HG03442 (cell line): ENCODE data around the gene RNU2-63P.
"Not testable (repeated sequence)": the region's sequence is repeated elsewhere in the genome, so short reads cannot be mapped to it uniquely, and the experiment has no call there.

Experiments used
- ATAC-seq: cut with Tn5 transposase; IDR thresholded peaks from one replicate; pipeline ENCODE4 v1.9.1; 2021; ENCODE audit warnings: mild to moderate bottlenecking, moderate library complexity; ENCODE audit not compliant: unreplicated experiment

RNU2-63P gene

GRCh38 chr2:88016086-88016959 lies at the start of gene RNU2-63P:
TSS of gene RNU2-63P (minus strand) at chr2:88016547.
- ATAC-seq, result peak; percentile 72

DNA sequence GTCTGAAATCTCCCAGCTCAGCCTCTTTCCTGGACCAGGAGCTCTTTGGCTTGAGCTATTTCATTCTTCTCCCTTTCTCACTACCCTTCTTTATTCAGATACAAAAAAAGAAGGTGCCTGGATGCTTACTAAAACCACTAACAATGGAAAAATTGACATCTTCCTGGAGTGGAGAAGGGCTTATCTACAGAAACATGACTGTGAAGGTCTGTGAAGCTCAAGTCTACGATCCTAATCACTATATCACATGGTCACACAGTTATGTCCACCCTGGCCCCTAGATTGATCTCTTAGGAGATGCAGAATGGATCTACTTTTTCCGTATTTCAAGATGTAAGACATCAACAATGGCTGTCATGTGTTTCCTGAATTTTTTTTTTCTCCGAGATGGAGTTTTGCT lies 44.9 kb upstream of the RNU2-63P start:
- no peak for ATAC-seq

DNA sequence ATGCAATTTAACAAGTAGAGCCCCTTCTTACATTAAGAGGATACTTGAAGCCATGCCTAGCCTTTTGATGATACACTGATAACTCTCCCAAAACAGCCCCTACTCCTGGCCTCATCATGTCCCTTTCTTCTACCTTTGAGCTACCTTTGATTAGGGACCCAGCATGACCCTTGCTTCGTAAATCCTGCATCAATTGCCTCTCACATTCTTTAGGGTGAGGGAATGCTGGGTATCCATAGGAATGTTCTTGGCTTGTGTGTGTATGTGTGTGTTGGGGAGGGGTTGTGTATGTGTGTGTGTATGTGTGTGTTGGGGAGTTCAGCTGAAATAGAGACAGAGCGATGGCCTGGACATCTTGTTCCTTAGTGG lies 44.5 kb upstream of the RNU2-63P start:
- ATAC-seq, result no peak

DNA sequence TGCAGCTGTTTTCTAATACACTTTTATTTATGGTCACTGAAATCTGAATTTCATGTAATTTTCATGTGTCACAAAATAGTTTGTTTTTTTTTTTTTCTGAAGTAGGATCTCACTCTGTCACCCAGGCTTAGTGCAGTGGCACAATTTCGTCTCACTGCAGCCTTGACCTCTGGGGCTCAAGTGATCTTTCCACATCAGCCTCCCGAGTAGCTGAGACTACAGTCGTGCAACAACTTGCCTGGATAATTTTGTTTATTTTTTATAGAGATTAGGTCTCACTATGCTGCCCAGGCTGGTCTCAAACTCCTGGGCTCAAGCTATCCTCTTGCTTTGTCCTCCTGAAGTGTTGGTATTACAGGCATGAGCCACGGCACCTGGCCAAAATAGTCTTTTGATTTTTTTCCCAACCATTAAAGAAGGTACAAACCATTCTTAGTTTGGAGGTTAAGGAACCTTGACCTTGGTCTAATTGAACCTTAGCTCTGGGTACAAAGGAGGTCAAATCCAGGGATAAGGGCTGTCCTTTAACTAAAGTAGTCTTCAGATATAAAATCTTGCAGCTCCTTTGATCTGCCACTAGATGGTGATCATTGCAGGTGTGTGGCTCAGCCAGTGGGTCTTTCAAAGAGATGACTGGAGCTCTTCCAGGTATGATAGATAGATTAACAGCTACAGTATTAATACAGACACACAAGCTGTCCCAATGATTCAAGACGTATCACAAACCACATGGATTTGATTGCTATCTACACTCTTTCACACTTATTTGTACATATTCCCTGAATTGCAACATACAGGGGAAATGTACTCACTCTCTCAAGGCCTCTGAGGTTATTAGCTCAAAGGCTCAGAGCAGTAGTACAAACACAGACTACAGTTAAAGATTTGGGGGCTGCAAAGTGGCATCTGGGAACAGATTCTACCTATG lies 43.9 kb upstream of the RNU2-63P start:
- ATAC-seq, result peak; percentile 33

- no peak for ATAC-seq
These were observed 41.8 kb upstream of the RNU2-63P start for GRCh38 chr2:88058191-88058590.

DNA sequence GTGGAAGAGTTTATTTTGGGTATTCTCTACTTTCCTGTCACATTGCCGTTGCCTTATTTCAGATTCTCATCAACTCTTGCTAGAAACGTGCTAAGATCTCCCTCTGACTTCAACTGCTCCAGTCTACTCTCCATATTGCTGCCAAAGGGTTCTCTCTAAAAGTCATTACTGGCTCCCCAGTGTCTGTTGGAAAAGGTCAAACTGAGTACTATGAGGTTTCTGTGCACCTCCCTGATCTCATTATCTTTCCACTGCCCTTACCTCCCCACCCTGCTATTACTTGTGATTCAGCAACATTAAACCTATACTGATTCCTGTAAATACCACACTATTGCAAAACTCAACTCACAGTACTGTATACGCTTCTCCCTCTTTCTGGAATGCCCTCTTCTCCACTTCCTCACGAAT lies 41.1 kb upstream of the RNU2-63P start:
- ATAC-seq, result no peak

GRCh38 chr2:88055371-88056128 lies 39.2 kb upstream of the RNU2-63P start, which contains the start of gene KRCC1:
TSS of gene KRCC1 (minus strand) at chr2:88055783. CDS start at chr2:88028563, 27,220 bp downstream.
- peak; percentile 92 for ATAC-seq

GRCh38 chr2:88054782-88055370 lies 38.5 kb upstream of the RNU2-63P start:
- ATAC-seq, result no peak

GRCh38 chr2:88053934-88054781 lies 37.8 kb upstream of the RNU2-63P start:
- ATAC-seq, result no peak

DNA sequence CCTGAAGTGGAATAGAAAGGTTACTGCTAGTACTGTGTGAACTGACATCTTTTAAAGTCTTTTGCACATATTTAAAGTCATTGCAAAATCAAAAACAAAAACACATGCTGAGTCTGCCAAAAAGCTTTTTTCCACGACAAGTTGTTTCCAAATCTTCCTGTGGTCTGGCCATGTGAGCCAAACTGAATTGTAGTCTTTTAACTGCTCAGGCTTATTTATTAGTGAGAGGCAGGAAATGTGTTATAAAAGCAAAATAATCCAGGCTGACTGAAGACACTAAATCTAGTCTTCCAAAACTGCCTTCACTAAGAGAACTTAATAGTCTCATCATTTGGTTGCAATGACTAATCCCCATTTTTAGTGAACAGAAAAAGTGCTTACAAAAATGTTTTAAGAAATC lies 36.9 kb upstream of the RNU2-63P start:
- ATAC-seq, result no peak

- ATAC-seq, result no peak
These were observed 35.4 kb upstream of the RNU2-63P start for GRCh38 chr2:88051792-88052191.

DNA sequence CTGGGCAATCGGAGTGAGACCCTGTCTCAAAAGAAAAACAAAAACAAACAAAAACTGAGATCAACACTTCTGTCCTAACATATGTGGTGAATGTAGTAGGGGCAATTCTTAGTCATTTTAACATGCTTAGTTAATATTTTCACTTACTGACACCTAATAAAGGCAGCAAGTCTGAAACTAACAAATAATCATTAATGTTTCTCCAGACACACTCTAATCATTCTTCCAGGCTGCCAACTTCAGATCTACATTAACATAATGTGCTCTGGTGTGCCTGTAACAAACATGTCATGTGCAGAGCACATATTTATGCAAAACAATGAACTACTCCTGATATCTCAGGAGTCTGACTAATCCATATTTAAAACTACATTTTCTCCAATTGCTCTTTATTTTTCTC lies 33.3 kb upstream of the RNU2-63P start:
- ATAC-seq, result no peak

GRCh38 chr2:88048541-88048940 lies 32.2 kb upstream of the RNU2-63P start:
- no peak for ATAC-seq

DNA sequence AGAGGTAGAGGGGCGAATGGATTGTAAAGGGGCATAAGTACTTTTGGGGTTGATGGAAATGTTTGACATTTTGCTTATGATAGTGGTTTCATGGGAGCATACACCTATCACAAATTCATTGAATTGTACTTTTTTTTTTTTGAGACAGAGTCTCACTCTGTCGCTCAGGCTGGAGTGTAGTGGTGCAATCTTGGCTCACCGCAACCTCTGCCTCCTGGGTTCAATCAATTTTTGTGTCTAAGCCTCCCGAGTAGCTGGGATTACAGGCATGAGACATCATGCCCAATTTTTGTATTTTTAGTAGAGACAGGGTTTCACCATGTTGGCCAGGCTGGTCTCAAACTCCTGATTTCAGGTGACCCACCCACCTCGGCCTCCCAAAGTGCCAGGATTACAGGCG lies 29.2 kb upstream of the RNU2-63P start:
- not testable (repeated sequence) for ATAC-seq

DNA sequence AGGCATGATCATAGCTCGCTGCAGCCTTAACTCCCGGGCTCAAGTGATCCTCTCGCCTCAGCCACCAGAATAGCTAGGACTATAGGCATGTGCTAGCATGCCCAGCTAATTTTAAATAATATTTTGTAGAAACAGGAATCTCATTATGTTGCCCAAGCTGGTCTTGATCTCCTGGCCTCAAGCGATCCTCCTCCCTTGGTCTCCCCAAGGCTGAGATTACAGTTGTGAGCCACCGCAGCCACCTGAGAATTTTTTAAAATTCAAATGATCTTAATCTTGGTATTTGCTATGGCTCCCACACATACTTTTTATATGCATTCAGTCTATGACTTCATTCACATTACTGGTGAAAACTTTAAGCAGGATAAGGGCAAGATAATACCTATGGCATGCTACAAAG lies 26.1 kb upstream of the RNU2-63P start:
- no peak for ATAC-seq

- ATAC-seq, result no peak
These were observed 22.1 kb upstream of the RNU2-63P start for GRCh38 chr2:88038263-88039105.

- no peak for ATAC-seq
These were observed 20.3 kb upstream of the RNU2-63P start for GRCh38 chr2:88036606-88037005.

DNA sequence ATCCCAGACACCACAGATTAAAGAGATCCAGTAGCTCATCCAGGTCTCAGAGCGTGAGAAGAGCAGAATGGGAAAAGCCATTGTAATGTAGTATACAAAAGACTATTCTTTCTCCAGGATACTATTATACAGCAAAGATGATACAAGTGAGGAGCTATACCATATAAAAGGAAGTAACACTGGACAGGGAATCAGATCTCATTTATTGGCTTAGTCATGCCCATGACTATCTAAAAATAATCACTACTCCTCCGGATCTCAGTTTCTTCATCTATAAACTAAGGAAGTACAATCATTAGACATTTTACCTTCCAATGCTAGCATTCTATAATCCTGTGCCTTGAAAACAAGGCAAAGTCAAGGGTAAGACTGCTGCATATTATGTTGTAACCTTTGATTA lies 19.8 kb upstream of the RNU2-63P start:
- ATAC-seq, result no peak
